Omental fat pad (tissue), 4 donors: Measurements from ENCODE around the gene PRRT1B. TPM values are rescaled to one million over a fixed set of nuclear protein-coding genes. Genes with fewer than 3 reads are reported as not detected.

Experiments used
- ATAC-seq: fragments of 150-250 bp; one replicate; pipeline ENCODE4 v1.9.1; 2016; ENCODE audit warnings: mild to moderate bottlenecking, moderate library complexity; ENCODE audit not compliant: low FRiP score
- DNase-seq: peaks from one replicate; pipeline ENCODE4 v3.0.0-alpha.2; 2019; ENCODE audit warnings: low spot score
- CTCF ChIP-seq, 3 donors: fragments of 450-650 bp; IDR thresholded peaks; one replicate each; pipeline ENCODE4 v1.5.1; 2016 to 2017; ENCODE audit warnings: antibody characterized with exemption in 3 of 3, mild to moderate bottlenecking in 3 of 3, moderate library complexity in 2 of 3
- total RNA-seq, 4 donors: library from RNA; depleted of rRNA; stranded (reverse); fragments of >200 nt; gene quantifications; one replicate each; pipeline ENCODE4 v1.1.0, GENCODE V29; 2016

PRRT1B gene
- total RNA-seq, 4 donors from 2014 or later: not detected

DNA sequence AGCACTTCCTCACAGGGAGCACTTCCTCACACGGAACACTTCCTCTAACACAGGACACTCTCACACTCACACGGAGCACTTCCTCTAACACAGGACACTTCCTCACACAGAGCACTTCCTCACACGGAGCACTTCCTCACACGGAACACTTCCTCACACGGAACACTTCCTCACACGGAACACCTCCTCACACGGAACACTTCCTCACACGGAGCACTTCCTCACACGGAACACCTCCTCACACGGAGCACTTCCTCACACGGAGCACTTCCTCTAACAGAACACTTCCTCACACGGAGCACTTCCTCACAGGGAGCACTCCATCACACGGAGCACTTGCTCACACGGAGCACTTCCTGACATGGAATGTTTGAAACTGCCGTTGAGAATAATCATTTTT is 29.2 kb upstream of the PRRT1B start:
- DNase-seq: no peak
- TF ChIP-seq CTCF (IDR thresholded peaks at IDR 0.05): no peak
- ATAC-seq: no peak

- TF ChIP-seq CTCF (IDR thresholded peaks at IDR 0.05): no peak
- DNase-seq (no peak), ATAC-seq (no peak)
Measured at GRCh38 chr9:131516930-131517329, 28.4 kb upstream of the PRRT1B start.

DNA sequence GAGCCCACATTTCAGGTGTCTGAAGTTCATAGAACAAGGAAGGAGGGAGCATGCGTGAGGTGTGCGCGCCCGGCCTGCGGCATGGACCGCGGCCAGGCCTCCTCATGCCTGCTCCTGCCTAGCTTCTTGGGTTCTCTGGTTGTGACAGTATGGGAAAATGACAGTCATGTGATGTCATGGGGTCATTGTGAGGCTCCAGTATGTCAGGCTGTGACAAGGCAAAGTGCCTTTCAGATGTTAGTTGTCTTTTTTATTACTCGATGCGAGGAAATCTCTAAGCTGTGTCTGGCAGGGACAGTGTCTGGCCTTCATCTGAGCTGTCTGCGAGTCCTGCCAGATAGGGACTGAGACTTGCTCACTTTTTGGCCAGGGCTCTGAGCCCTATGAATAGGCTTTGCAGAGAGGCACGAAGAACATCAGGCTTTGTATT is 27.5 kb upstream of the PRRT1B start:
- DNase-seq: no peak
- TF ChIP-seq CTCF (IDR thresholded peaks at IDR 0.05): no peak
- no peak for ATAC-seq

GRCh38 chr9:131518553-131518952 is 26.8 kb upstream of the PRRT1B start:
- no peak for TF ChIP-seq CTCF (IDR thresholded peaks at IDR 0.05)
- no peak for DNase-seq
- no peak for ATAC-seq

DNA sequence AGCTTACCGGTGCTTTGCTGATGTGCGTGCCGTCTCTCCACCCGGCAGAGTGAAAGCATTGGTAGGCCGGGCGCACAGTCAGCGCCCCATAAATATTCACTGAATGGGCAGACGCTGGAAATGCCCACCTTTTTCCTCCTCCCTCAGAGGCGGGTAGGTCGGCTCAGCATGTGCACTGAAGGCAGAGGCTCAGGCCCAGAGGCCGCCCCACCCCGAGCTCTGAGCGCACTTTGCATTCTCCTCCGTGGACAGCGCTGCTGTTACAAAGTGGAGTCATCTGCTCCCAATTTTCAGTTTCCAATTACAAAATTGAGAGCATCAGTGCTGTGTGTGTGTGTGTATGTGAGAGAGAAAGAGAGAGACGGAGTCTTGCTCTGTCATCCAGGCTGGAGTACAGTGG is 24.8 kb upstream of the PRRT1B start:
- ATAC-seq (no peak), DNase-seq (no peak)
- no peak for TF ChIP-seq CTCF (IDR thresholded peaks at IDR 0.05)

GRCh38 chr9:131521203-131521602 is 24.1 kb upstream of the PRRT1B start:
- TF ChIP-seq CTCF (IDR thresholded peaks at IDR 0.05): no peak
- ATAC-seq (no peak), DNase-seq (no peak)

DNA sequence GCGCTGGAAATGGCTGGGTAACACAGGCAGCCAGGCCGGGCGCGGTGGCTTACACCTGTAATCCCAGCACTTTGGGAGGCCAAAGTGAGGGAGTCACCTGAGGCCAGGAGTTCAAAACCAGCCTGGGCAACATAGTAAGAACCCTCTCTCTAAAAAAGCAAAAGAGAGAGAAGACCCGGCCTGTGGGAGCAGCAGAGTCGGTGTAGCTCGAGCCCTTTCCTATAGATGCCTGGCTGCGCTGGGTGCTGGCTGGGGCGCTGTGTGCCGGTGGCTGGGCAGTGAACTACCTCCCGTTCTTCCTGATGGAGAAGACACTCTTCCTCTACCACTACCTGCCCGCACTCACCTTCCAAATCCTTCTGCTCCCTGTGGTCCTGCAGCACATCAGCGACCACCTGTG is 23.5 kb upstream of the PRRT1B start:
- no peak for DNase-seq
- no peak for TF ChIP-seq CTCF (IDR thresholded peaks at IDR 0.05)
- ATAC-seq: no peak
